Nephron progenitor cell (in vitro differentiated cells): ENCODE results near the gene AHSG.

ENCODE experiments used
- DNase-seq: peaks from one replicate; pipeline ENCODE4 v3.0.0; 2021
- H3K27ac Mint-ChIP-seq: 2 replicates; pipeline ENCODE4 v1.8.0; 2021; ENCODE audit warnings: mild to moderate bottlenecking, moderate library complexity, mixed read lengths
- H3K27me3 Mint-ChIP-seq: 2 replicates; pipeline ENCODE4 v1.8.0; 2021; ENCODE audit warnings: mild to moderate bottlenecking, low read depth, mixed read lengths; ENCODE audit not compliant: poor library complexity
- H3K36me3 Mint-ChIP-seq: 2 replicates; pipeline ENCODE4 v1.8.0; 2021; ENCODE audit warnings: low read depth, mixed read lengths
- H3K4me1 Mint-ChIP-seq: 2 replicates; pipeline ENCODE4 v1.8.0; 2021; ENCODE audit warnings: mixed read lengths
- H3K4me3 Mint-ChIP-seq: 2 replicates; pipeline ENCODE4 v1.8.0; 2021; ENCODE audit warnings: mild to moderate bottlenecking, moderate library complexity, mixed read lengths
- H3K9me3 Mint-ChIP-seq: 2 replicates; pipeline ENCODE4 v1.8.0; 2021; ENCODE audit warnings: mild to moderate bottlenecking, moderate library complexity, mixed read lengths
- TF ChIP-seq, protein P1 (sequence below): fragments of 200-600 bp; sonication (generic); IDR thresholded peaks from 2 replicates; pipeline ENCODE4 v1.5.0; 2021; ENCODE audit warnings: antibody characterized with exemption

AHSG gene

DNA sequence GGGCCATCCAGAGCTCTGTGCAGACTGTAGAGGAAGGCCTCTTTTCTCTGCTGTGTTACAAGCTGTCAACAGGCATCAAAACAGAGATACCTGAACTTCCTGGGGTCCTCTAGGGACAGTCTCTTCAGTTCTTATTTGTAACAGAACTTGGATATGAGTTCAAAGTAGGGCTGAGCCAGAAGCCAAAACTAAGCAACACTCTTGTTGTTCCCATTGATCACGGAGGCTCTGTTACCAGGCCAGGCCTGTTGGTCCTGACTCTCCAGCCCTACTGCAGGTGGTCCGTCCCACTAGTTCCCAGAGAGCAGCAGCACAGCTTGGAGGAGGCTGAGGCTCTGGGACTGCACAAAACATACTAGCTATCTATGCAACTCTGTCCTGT is 13.1 kb upstream of the AHSG start:
- Mint-ChIP-seq H3K27me3 (peaks cover 36% of the 10 kb centered on the region), H3K4me3 (no peak overlapping the region), H3K9me3 (no peaks in the 10 kb centered on the region), H3K27ac (no peak overlapping the region), H3K4me1 (peaks cover 23% of the 10 kb centered on the region), H3K36me3 (no peaks in the 10 kb centered on the region)
- TF ChIP-seq, protein P1, sequence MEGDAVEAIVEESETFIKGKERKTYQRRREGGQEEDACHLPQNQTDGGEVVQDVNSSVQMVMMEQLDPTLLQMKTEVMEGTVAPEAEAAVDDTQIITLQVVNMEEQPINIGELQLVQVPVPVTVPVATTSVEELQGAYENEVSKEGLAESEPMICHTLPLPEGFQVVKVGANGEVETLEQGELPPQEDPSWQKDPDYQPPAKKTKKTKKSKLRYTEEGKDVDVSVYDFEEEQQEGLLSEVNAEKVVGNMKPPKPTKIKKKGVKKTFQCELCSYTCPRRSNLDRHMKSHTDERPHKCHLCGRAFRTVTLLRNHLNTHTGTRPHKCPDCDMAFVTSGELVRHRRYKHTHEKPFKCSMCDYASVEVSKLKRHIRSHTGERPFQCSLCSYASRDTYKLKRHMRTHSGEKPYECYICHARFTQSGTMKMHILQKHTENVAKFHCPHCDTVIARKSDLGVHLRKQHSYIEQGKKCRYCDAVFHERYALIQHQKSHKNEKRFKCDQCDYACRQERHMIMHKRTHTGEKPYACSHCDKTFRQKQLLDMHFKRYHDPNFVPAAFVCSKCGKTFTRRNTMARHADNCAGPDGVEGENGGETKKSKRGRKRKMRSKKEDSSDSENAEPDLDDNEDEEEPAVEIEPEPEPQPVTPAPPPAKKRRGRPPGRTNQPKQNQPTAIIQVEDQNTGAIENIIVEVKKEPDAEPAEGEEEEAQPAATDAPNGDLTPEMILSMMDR: no peak
- no peak for DNase-seq

DNA sequence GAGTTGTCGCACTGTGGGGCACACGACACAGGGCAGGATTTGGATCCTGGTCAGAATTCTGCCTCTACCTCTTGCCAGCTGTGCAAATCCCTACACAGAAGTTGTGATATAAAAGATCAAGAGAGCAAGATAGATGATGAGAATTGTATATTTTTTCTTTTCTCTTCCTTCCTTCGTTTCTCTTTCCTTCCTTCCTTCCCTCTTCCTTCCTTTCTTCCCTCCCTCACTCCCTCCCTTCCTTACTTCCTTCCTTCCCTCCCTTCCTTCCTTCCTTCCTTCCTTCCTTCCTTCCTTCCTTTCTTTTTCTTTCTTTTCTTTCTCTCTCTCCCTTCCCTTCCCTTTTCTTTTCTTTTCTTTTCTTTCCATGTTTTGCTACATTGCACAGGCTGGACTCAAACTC is 12.0 kb upstream of the AHSG start:
- peaks cover 37% of the 10 kb centered on the region for H3K27me3 Mint-ChIP-seq
- DNase-seq: no peak
- H3K36me3 Mint-ChIP-seq: no peaks in the 10 kb centered on the region
- H3K9me3 Mint-ChIP-seq: no peaks in the 10 kb centered on the region
- H3K4me3 Mint-ChIP-seq: no peak overlapping the region
- peaks cover 20% of the 10 kb centered on the region for H3K4me1 Mint-ChIP-seq
- no peak overlapping the region for H3K27ac Mint-ChIP-seq
- TF ChIP-seq, protein P1: no peak

DNA sequence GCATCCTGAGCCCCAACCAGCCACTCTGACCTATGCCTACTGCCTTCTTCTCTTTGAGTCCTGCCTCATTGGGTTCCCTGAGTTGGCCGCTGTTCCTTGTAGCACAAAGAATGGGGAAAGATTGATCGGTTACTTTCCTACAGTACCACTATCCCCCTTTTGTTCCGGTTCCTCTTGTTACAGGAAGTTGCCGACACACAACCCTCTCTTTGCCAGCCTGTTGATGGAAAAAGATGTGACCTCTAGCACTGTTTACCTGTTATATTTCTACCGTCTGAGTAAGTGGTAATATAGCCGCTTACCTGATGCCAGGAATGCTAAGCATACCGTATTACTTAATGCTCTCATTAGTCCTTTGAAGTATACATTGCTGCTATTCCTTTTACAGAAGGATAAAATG is 9.7 kb upstream of the AHSG start:
- no peaks in the 10 kb centered on the region for H3K9me3 Mint-ChIP-seq
- TF ChIP-seq, protein P1: no peak
- H3K27ac Mint-ChIP-seq: peak overlapping the region; percentile 27
- H3K4me1 Mint-ChIP-seq: peaks cover 13% of the 10 kb centered on the region
- H3K36me3 Mint-ChIP-seq: no peaks in the 10 kb centered on the region
- no peak overlapping the region for H3K4me3 Mint-ChIP-seq
- H3K27me3 Mint-ChIP-seq: peaks cover 34% of the 10 kb centered on the region
- DNase-seq: no peak

DNA sequence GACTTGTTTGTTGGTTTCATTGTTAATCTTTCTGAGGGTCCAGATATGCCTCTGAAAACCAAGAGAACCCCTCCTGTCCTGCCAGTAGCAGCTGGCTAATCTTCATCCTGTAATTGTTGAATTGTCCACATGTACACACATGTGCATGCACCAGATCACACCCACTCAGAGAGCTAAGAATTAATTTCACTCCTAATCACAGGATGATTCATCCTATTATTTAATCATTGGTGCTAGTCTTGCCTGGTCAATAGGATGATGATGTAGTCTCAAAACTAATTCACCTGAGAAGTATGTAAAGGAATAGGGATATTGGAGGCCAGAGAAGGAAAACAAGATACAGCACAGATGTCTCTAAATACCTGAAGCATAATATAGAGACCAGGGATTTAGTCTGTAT is 7.8 kb upstream of the AHSG start:
- no peak overlapping the region for H3K4me3 Mint-ChIP-seq
- peaks cover 27% of the 10 kb centered on the region for H3K27me3 Mint-ChIP-seq
- H3K9me3 Mint-ChIP-seq: no peaks in the 10 kb centered on the region
- H3K36me3 Mint-ChIP-seq: no peaks in the 10 kb centered on the region
- TF ChIP-seq, protein P1: no peak
- H3K27ac Mint-ChIP-seq: no peak overlapping the region
- H3K4me1 Mint-ChIP-seq: no peaks in the 10 kb centered on the region
- no peak for DNase-seq

DNA sequence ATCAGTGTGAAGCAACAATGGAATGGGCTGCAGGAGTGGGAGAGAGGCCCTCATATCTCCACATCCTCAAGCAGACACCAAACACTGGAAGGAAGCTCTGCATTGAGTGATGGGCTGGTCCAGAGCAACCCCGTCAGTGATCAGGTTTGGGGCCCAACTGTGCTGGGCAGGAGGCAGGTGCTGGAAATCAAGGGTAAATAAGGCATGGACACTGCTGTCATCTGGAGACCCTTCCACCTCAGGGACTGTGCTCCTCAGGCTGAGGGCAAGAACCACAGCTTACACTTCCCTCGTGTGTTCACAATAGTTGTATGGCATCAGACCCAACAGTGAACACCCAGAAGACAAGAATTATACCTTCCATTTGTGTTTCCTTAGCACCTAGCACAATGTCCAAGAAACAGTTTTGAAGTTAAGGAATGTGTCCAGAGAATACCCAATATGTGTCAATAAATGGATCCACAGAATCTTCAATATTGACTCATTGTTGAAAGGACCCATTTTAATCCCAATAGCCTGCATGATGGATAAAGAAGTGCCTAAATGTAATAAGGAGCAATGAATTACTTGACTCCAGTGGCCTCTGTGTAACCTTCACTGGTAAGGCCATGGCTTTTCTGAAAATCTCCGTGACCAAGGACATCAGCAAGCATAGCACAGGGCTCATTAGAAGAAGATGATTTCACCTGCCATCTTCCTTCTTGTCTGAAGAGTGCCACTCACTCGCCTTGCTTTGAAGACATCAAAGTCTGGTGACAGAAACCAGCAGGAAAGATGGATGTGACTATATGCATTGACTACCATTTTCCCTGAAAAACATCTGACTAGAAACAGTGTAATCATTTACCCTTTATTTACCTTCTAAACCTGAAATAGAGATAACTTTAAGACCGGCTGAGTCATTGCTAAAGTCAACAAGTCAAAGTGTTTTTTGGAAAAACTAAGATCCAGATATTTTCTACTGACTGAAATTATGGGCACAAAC is 7.0 kb upstream of the AHSG start:
- H3K27ac Mint-ChIP-seq: no peak overlapping the region
- no peaks in the 10 kb centered on the region for H3K4me1 Mint-ChIP-seq
- no peaks in the 10 kb centered on the region for H3K36me3 Mint-ChIP-seq
- TF ChIP-seq, protein P1: no peak
- no peaks in the 10 kb centered on the region for H3K9me3 Mint-ChIP-seq
- H3K27me3 Mint-ChIP-seq: peaks cover 23% of the 10 kb centered on the region
- H3K4me3 Mint-ChIP-seq: no peak overlapping the region
- DNase-seq: no peak
